ENCODE measurements around the gene USB1.

DNA sequence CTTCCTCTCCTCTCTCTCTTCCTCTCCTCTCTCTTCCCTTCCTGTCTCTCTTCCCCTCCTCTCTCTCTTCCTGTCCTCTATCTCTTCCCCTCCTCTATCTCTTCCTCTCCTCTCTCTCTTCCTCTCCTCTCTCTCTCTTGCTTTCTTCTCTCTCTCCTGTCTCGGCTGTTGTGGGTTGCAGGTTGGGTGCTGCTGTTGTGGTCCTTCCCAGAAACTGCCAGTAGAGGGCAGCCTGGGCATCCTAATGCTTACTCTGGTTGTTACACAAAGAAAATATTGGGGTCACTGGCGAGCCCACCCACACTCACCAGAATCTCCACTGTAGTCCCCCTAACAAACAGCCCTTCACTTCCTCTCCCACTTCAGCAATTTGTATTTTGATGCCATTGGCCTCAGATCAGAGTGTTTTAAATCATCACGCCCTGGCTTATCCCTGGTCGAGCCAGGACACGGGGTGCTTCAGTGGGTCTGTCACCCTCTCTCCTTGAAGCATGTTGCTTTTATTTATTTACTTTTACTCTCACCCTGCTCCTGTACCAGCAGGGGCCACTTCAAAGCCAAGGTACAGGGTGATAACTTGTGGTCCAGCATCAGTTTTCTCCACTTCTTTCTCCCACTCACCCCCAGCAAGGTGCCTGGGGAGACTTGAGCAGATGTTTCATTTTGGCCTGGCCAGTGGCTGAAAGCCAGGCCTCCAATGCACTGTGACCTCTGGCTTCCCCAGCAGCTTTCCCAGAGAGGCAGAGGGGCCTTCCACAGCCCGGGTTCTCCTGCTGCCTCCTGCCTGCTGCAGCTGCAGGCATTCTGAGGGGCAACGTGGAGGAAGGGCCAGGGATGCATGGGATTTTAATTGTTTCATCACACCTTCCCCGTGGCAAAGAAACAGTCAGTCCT lies 19.7 kb downstream of the USB1 start:
- TF ChIP-seq, protein P1, sequence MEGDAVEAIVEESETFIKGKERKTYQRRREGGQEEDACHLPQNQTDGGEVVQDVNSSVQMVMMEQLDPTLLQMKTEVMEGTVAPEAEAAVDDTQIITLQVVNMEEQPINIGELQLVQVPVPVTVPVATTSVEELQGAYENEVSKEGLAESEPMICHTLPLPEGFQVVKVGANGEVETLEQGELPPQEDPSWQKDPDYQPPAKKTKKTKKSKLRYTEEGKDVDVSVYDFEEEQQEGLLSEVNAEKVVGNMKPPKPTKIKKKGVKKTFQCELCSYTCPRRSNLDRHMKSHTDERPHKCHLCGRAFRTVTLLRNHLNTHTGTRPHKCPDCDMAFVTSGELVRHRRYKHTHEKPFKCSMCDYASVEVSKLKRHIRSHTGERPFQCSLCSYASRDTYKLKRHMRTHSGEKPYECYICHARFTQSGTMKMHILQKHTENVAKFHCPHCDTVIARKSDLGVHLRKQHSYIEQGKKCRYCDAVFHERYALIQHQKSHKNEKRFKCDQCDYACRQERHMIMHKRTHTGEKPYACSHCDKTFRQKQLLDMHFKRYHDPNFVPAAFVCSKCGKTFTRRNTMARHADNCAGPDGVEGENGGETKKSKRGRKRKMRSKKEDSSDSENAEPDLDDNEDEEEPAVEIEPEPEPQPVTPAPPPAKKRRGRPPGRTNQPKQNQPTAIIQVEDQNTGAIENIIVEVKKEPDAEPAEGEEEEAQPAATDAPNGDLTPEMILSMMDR (IDR thresholded peaks at IDR 0.05) = peak in 3 of 4 experiments; percentile 64 to 76 (median 70)
- TF ChIP-seq POLR2A (IDR thresholded peaks at IDR 0.05) = no peak

Measured in prostate gland (tissue), 2 donors.